HEK293 (cell line): ENCODE results near the gene APCDD1.

ENCODE experiments used
- CTCF ChIA-PET: fragments of 350-600 bp; formaldehyde crosslinking; extraction: SDS; loops from one replicate; lab custom pipeline; 2021; ENCODE audit warnings: antibody characterized with exemption; lab: Yijun Ruan, JAX
- POLR2A ChIA-PET: fragments of 300-600 bp; formaldehyde crosslinking; extraction: SDS; loops from one replicate; lab custom pipeline; 2020; ENCODE audit warnings: antibody characterized with exemption, inconsistent platforms; lab: Yijun Ruan, JAX
- H3K27ac ChIP-seq: fragments of 200-500 bp; sonication (Bioruptor generic); 2 replicates; pipeline ENCODE4 v1.5.1; 2014; ENCODE audit warnings: low read depth, low read length, control low read depth, inconsistent platforms; ENCODE audit errors: extremely low read depth
- H3K36me3 ChIP-seq, 2 experiments: fragments of 200-500 bp in 1 of 2; sonication (Bioruptor generic) in 1 of 2; 1 replicate in 1 of 2; 2 replicates in 1 of 2; pipeline ENCODE4 v1.5.1; 2014 to 2017; ENCODE audit warnings: inconsistent platforms in 2 of 2, low read length in 2 of 2; ENCODE audit not compliant: control insufficient read depth in 2 of 2, insufficient read depth in 1 of 2
- H3K4me1 ChIP-seq: fragments of 200-500 bp; sonication (Bioruptor generic); 2 replicates; pipeline ENCODE4 v1.5.1; 2014; ENCODE audit warnings: mild to moderate bottlenecking, low read length, inconsistent platforms; ENCODE audit not compliant: control insufficient read depth, insufficient read depth
- H3K4me3 ChIP-seq: 2 replicates; pipeline ENCODE4 v1.5.1; 2011; ENCODE audit warnings: low read depth, mild to moderate bottlenecking, control low read depth, low read length, moderate library complexity
- H3K9me3 ChIP-seq: fragments of 200-500 bp; sonication (Bioruptor generic); 2 replicates; pipeline ENCODE4 v1.5.1; 2014; ENCODE audit warnings: low read depth, low read length, inconsistent platforms; ENCODE audit not compliant: control insufficient read depth, insufficient read depth
- GFI1B ChIP-seq: fragments of 450-650 bp; formaldehyde crosslinking; IDR thresholded peaks from 2 replicates; pipeline ENCODE4 v1.5.1; 2016; ENCODE audit warnings: missing biosample characterization, missing genetic modification characterization
- KLF10 ChIP-seq: fragments of 450-650 bp; IDR thresholded peaks from 2 replicates; pipeline ENCODE4 v1.5.1; 2018; ENCODE audit warnings: missing biosample characterization, mild to moderate bottlenecking, missing genetic modification characterization
- YY1 ChIP-seq: fragments of 450-650 bp; formaldehyde crosslinking; IDR thresholded peaks from 2 replicates; pipeline ENCODE4 v1.5.1; 2018; ENCODE audit warnings: missing biosample characterization, missing genetic modification characterization
- ZEB2 ChIP-seq: fragments of 450-650 bp; formaldehyde crosslinking; IDR thresholded peaks from 2 replicates; pipeline ENCODE4 v1.5.1; 2016; ENCODE audit warnings: missing biosample characterization, missing genetic modification characterization
- ZFP3 ChIP-seq: fragments of 450-650 bp; formaldehyde crosslinking; IDR thresholded peaks from 2 replicates; pipeline ENCODE4 v1.5.1; 2016; ENCODE audit warnings: low read depth, missing biosample characterization, missing genetic modification characterization
- ZFP37 ChIP-seq: fragments of 450-650 bp; formaldehyde crosslinking; IDR thresholded peaks from 2 replicates; pipeline ENCODE4 v1.5.1; 2016; ENCODE audit warnings: missing biosample characterization, missing genetic modification characterization
- ZNF10 ChIP-seq: fragments of 450-650 bp; formaldehyde crosslinking; IDR thresholded peaks from 2 replicates; pipeline ENCODE4 v1.5.1; 2017; ENCODE audit warnings: missing biosample characterization, missing genetic modification characterization
- ZNF114 ChIP-seq: fragments of 450-650 bp; formaldehyde crosslinking; IDR thresholded peaks from 2 replicates; pipeline ENCODE4 v1.5.0; 2017; ENCODE audit warnings: missing biosample characterization, missing genetic modification characterization
- ZNF148 ChIP-seq: fragments of 450-650 bp; formaldehyde crosslinking; IDR thresholded peaks from 2 replicates; pipeline ENCODE4 v1.5.0; 2017; ENCODE audit warnings: missing biosample characterization, missing genetic modification characterization, borderline replicate concordance
- ZNF211 ChIP-seq: fragments of 450-650 bp; formaldehyde crosslinking; IDR thresholded peaks from 2 replicates; pipeline ENCODE4 v1.5.1; 2016; ENCODE audit warnings: low read depth, missing biosample characterization, missing genetic modification characterization
- ZNF529 ChIP-seq: fragments of 450-650 bp; formaldehyde crosslinking; IDR thresholded peaks from 2 replicates; pipeline ENCODE4 v1.5.1; 2017; ENCODE audit warnings: missing genetic modification characterization, missing biosample characterization; ENCODE audit not compliant: insufficient replicate concordance
- ZNF555 ChIP-seq: fragments of 450-650 bp; formaldehyde crosslinking; conservative IDR thresholded peaks from 2 replicates; pipeline ENCODE4 v1.5.1; 2017; ENCODE audit warnings: missing biosample characterization, mild to moderate bottlenecking, missing genetic modification characterization, inconsistent platforms
- ZNF624 ChIP-seq: fragments of 450-650 bp; formaldehyde crosslinking; IDR thresholded peaks from 2 replicates; pipeline ENCODE4 v1.5.1; 2017; ENCODE audit warnings: missing biosample characterization, missing genetic modification characterization
- ZNF76 ChIP-seq: fragments of 450-650 bp; formaldehyde crosslinking; IDR thresholded peaks from 2 replicates; pipeline ENCODE4; 2016; ENCODE audit warnings: low read depth, missing biosample characterization, missing genetic modification characterization, borderline replicate concordance
- ZSCAN23 ChIP-seq: fragments of 450-650 bp; formaldehyde crosslinking; IDR thresholded peaks from 2 replicates; pipeline ENCODE4 v1.5.1; 2016; ENCODE audit warnings: missing biosample characterization, missing genetic modification characterization
- ZSCAN5A ChIP-seq: fragments of 450-650 bp; formaldehyde crosslinking; IDR thresholded peaks from 2 replicates; pipeline ENCODE4 v1.5.1; 2016; ENCODE audit warnings: missing biosample characterization, missing genetic modification characterization
- TF ChIP-seq, protein P1 (sequence below): fragments of 450-650 bp; formaldehyde crosslinking; IDR thresholded peaks from 2 replicates; pipeline ENCODE4 v1.5.1; 2017; ENCODE audit warnings: missing biosample characterization, missing genetic modification characterization
- TF ChIP-seq, protein P2 (sequence below): fragments of 450-650 bp; formaldehyde crosslinking; IDR thresholded peaks from 2 replicates; pipeline ENCODE4 v1.5.1; 2016; ENCODE audit warnings: missing biosample characterization, missing genetic modification characterization
- TF ChIP-seq, protein P3 (sequence below): fragments of 450-650 bp; formaldehyde crosslinking; IDR thresholded peaks from 2 replicates; pipeline ENCODE4 v1.5.1; 2016; ENCODE audit warnings: missing biosample characterization, missing genetic modification characterization

The APCDD1 gene

GRCh38 chr18:10497206-10497749, 42.8 kb downstream of the APCDD1 start:
- Histone ChIP-seq H3K4me3 (no peak overlapping the region), H3K9me3 (no peaks in the 10 kb centered on the region), H3K36me3 (no peaks in the 10 kb centered on the region), H3K27ac (no peak overlapping the region), H3K4me1 (no peaks in the 10 kb centered on the region)
- TF ChIP-seq ZSCAN23 (tag by site-specific recombination) (no peak), ZEB2 (tag by site-specific recombination) (no peak), ZFP37 (tag by site-specific recombination) (no peak), ZNF624 (tag by site-specific recombination) (no peak), ZNF529 (tag by site-specific recombination) (no peak), ZNF211 (tag by site-specific recombination) (no peak), ZNF114 (tag by site-specific recombination) (no peak), GFI1B (tag by site-specific recombination) (no peak), YY1 (no peak), ZSCAN5A (no peak), KLF10 (tag by site-specific recombination) (no peak), ZNF148 (no peak), ZNF10 (no peak), ZFP3 (no peak), ZNF76 (tag by site-specific recombination) (no peak), ZNF555 (tag by site-specific recombination) (no peak)
- TF ChIP-seq, protein P1, sequence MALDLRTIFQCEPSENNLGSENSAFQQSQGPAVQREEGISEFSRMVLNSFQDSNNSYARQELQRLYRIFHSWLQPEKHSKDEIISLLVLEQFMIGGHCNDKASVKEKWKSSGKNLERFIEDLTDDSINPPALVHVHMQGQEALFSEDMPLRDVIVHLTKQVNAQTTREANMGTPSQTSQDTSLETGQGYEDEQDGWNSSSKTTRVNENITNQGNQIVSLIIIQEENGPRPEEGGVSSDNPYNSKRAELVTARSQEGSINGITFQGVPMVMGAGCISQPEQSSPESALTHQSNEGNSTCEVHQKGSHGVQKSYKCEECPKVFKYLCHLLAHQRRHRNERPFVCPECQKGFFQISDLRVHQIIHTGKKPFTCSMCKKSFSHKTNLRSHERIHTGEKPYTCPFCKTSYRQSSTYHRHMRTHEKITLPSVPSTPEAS (tag by site-specific recombination): no peak
- TF ChIP-seq, protein P2, sequence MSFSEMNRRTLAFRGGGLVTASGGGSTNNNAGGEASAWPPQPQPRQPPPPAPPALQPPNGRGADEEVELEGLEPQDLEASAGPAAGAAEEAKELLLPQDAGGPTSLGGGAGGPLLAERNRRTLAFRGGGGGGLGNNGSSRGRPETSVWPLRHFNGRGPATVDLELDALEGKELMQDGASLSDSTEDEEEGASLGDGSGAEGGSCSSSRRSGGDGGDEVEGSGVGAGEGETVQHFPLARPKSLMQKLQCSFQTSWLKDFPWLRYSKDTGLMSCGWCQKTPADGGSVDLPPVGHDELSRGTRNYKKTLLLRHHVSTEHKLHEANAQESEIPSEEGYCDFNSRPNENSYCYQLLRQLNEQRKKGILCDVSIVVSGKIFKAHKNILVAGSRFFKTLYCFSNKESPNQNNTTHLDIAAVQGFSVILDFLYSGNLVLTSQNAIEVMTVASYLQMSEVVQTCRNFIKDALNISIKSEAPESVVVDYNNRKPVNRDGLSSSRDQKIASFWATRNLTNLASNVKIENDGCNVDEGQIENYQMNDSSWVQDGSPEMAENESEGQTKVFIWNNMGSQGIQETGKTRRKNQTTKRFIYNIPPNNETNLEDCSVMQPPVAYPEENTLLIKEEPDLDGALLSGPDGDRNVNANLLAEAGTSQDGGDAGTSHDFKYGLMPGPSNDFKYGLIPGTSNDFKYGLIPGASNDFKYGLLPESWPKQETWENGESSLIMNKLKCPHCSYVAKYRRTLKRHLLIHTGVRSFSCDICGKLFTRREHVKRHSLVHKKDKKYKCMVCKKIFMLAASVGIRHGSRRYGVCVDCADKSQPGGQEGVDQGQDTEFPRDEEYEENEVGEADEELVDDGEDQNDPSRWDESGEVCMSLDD (tag by site-specific recombination): no peak
- TF ChIP-seq, protein P3, sequence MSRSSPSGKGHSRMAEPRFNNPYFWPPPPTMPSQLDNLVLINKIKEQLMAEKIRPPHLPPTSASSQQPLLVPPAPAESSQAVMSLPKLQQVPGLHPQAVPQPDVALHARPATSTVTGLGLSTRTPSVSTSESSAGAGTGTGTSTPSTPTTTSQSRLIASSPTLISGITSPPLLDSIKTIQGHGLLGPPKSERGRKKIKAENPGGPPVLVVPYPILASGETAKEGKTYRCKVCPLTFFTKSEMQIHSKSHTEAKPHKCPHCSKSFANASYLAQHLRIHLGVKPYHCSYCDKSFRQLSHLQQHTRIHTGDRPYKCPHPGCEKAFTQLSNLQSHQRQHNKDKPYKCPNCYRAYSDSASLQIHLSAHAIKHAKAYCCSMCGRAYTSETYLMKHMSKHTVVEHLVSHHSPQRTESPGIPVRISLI (tag by site-specific recombination): no peak
- ChIA-PET CTCF (no interaction called here), POLR2A (interaction anchor here (0.6 kb wide), 1 partner anchor 53 kb away, joined by 3 read pairs; no protein-coding TSS in a partner anchor)
